Fibroblast of lung (primary cell): ENCODE measurements around the gene FN3K. TPM values are rescaled to one million over a fixed set of nuclear protein-coding genes. Genes with fewer than 3 reads are reported as not detected.

ENCODE experiments used
- DNase-seq, 2 donors: peaks; one replicate each; pipeline versions ENCODE4 v3.0.0 to v3.0.0-alpha.2; 2010; ENCODE audit warnings: low read depth in 2 of 2
- H2AFZ ChIP-seq: 2 replicates; pipeline ENCODE4 v1.5.1; 2012; ENCODE audit warnings: low read length, control low read depth, inconsistent platforms
- H3K27ac ChIP-seq: 2 replicates; pipeline ENCODE4 v1.5.1; 2011; ENCODE audit warnings: low read length, control low read depth; ENCODE audit not compliant: insufficient read depth
- H3K27me3 ChIP-seq: 2 replicates; pipeline ENCODE4 v1.5.1; 2011; ENCODE audit warnings: mild to moderate bottlenecking, low read length; ENCODE audit not compliant: control insufficient read depth, insufficient read depth
- H3K36me3 ChIP-seq: 2 replicates; pipeline ENCODE4 v1.5.1; 2011; ENCODE audit warnings: low read length; ENCODE audit not compliant: control insufficient read depth, insufficient read depth
- H3K4me1 ChIP-seq: 2 replicates; pipeline ENCODE4 v1.5.1; 2011; ENCODE audit warnings: low read length; ENCODE audit not compliant: control insufficient read depth, insufficient read depth; ENCODE audit errors: extremely low read depth
- H3K4me2 ChIP-seq: 2 replicates; pipeline ENCODE4 v1.5.1; 2011; ENCODE audit warnings: low read length, control low read depth; ENCODE audit not compliant: insufficient read depth; ENCODE audit errors: extremely low read depth
- H3K4me3 ChIP-seq, 4 experiments: fragments of 200-600 bp in 1 of 4; sonication (generic) in 1 of 4; replicated peaks in 1 of 4; 2 replicates each; pipeline ENCODE4 v1.5.1; 2011 to 2016; ENCODE audit warnings: low read length in 4 of 4, low read depth in 3 of 4, mild to moderate bottlenecking in 3 of 4, control low read depth in 2 of 4, inconsistent platforms in 1 of 4, mixed read lengths in 1 of 4; ENCODE audit not compliant: insufficient read depth in 1 of 4; ENCODE audit errors: control extremely low read depth in 1 of 4
- H3K79me2 ChIP-seq: 2 replicates; pipeline ENCODE4 v1.5.1; 2012; ENCODE audit warnings: mild to moderate bottlenecking, low read length, inconsistent platforms; ENCODE audit not compliant: control insufficient read depth, insufficient read depth
- H3K9ac ChIP-seq: 2 replicates; pipeline ENCODE4 v1.5.1; 2011; ENCODE audit warnings: mild to moderate bottlenecking, low read length, control low read depth; ENCODE audit not compliant: insufficient read depth
- H3K9me3 ChIP-seq: 2 replicates; pipeline ENCODE4 v1.5.1; 2012; ENCODE audit warnings: low read depth, low read length; ENCODE audit not compliant: control insufficient read depth, insufficient read depth
- H4K20me1 ChIP-seq: 2 replicates; pipeline ENCODE4 v1.5.1; 2011; ENCODE audit warnings: low read length; ENCODE audit not compliant: control insufficient read depth, insufficient read depth; ENCODE audit errors: extremely low read depth
- CTCF ChIP-seq, 2 donors: IDR thresholded peaks in 1 of 2; conservative IDR thresholded peaks in 1 of 2; 1 replicate in 1 of 2; 2 replicates in 1 of 2; pipeline ENCODE4 v1.5.1; 2011 to 2012; ENCODE audit warnings: low read length in 2 of 2, control low read depth in 1 of 2, inconsistent platforms in 1 of 2, low read depth in 1 of 2, mild to moderate bottlenecking in 1 of 2
- EZH2 ChIP-seq: IDR thresholded peaks from 2 replicates; pipeline ENCODE4 v1.5.1; 2012; ENCODE audit warnings: low read length, control low read depth, mild to moderate bottlenecking; ENCODE audit errors: missing control alignments
- polyA plus RNA-seq, 2 donors: library from polyadenylated mRNA; depleted of rRNA in 1 of 2; stranded (reverse) in 1 of 2; unstranded in 1 of 2; fragments of >200 nt; gene quantifications; 2 replicates each; pipeline ENCODE4 v1.2.1, GENCODE V29; 2011 to 2012; ENCODE audit warnings: missing spikeins in 1 of 2
- total RNA-seq: library from RNA; depleted of rRNA; stranded (reverse); fragments of >200 nt; gene quantifications from 2 replicates; pipeline ENCODE4 v1.2.1, GENCODE V29; 2014

Gene FN3K
- total and polyA plus RNA-seq, 2 donors (not counting 1 experiment from before 2014, with no cell fraction given) = 0.61 to 8.9 TPM

DNA sequence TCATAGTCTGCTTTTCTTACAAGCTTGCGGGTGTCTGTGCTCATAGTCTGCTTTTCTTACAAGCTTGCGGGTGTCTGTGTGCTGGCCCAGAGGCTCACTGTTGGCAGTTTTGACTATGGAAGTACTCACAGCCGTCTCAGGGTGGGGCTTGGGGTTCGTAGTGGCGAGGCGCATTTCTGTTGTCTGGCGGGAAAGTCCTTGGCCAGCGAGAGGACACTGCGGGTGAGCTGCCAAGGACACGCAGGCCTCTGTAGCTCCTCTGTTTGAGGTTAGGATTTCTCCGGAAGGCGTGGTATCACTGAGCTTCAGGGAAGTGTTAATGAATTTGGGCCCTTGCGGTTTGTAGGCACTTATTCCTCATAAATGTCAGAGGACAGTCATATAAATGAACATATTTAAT lies 30.0 kb downstream of the FN3K start:
- H4K20me1 ChIP-seq = no peaks in the 10 kb centered on the region
- no peak overlapping the region for H2AFZ ChIP-seq
- H3K79me2 ChIP-seq = peaks cover 2% of the 10 kb centered on the region
- H3K27ac ChIP-seq = no peak overlapping the region
- H3K27me3 ChIP-seq = no peaks in the 10 kb centered on the region
- H3K9ac ChIP-seq = no peak overlapping the region
- no peaks in the 10 kb centered on the region for H3K9me3 ChIP-seq
- no peak overlapping the region for H3K4me3 ChIP-seq
- H3K4me2 ChIP-seq = no peak overlapping the region
- no peaks in the 10 kb centered on the region for H3K4me1 ChIP-seq
- no peak for TF ChIP-seq EZH2
- no peak for TF ChIP-seq CTCF (conservative IDR thresholded peaks at IDR 0.05 in 1 of 2, IDR thresholded peaks at IDR 0.05 in 1 of 2; ENCODE audit: low read depth in 1 of 2, low read length in 2 of 2)
- peaks cover 6% of the 10 kb centered on the region for H3K36me3 ChIP-seq
- no peak for DNase-seq

DNA sequence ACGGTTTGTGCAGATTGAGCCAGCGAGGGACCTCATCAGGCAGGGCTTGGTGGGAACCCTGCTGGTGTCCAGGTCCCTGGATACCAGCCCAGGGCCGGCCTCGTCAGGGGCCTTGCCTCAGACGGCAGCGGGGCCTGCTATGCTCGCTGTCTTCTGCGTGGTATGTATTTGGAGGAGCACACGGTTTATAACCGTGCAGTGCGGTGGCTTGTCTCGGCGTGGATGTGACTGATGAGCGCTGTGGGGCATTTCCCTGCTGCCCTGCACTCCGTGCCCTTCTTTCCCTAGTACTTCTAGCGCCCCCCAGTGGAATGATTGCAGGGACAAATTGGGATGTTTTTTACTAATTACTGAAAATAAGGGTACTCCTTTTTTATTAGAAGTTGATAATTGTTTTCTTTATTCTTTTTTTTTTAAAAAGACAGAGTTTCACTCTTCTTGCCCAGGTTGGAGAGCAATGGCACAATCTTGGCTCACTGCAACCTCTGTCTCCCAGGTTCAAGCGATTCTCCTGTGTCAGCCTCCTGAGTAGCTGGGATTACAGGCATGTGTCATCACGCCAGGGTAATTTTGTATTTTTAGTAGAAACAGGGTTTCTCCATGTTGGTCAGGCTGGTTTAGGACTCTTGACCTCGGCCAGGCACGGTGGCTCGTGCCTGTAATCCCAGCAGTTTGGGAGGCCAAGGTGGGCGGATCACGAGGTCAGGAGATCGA lies 31.8 kb downstream of the FN3K start:
- Histone ChIP-seq H3K4me3 (no peak overlapping the region), H3K9ac (no peak overlapping the region), H2AFZ (no peak overlapping the region), H3K4me1 (peaks cover 2% of the 10 kb centered on the region), H3K4me2 (no peak overlapping the region), H3K36me3 (peaks cover 6% of the 10 kb centered on the region), H3K9me3 (no peaks in the 10 kb centered on the region), H3K79me2 (no peaks in the 10 kb centered on the region), H4K20me1 (no peaks in the 10 kb centered on the region), H3K27ac (no peak overlapping the region), H3K27me3 (no peaks in the 10 kb centered on the region)
- TF ChIP-seq CTCF (conservative IDR thresholded peaks at IDR 0.05 in 1 of 2, IDR thresholded peaks at IDR 0.05 in 1 of 2; ENCODE audit: low read depth in 1 of 2, low read length in 2 of 2) = peak; percentile 33 to 62
- no peak for TF ChIP-seq EZH2
- peak; percentile 14 to 56 for DNase-seq

- DNase-seq = no peak
- TF ChIP-seq CTCF (conservative IDR thresholded peaks at IDR 0.05 in 1 of 2, IDR thresholded peaks at IDR 0.05 in 1 of 2; ENCODE audit: low read depth in 1 of 2, low read length in 2 of 2) (no peak), EZH2 (no peak)
- no peaks in the 10 kb centered on the region for H3K79me2 ChIP-seq
- H3K27me3 ChIP-seq = no peaks in the 10 kb centered on the region
- H3K9ac ChIP-seq = no peak overlapping the region
- H3K36me3 ChIP-seq = peaks cover 6% of the 10 kb centered on the region
- no peak overlapping the region for H3K4me2 ChIP-seq
- H3K9me3 ChIP-seq = no peaks in the 10 kb centered on the region
- H2AFZ ChIP-seq = no peak overlapping the region
- H4K20me1 ChIP-seq = no peaks in the 10 kb centered on the region
- no peak overlapping the region for H3K27ac ChIP-seq
- H3K4me3 ChIP-seq = no peak overlapping the region
- peaks cover 3% of the 10 kb centered on the region for H3K4me1 ChIP-seq
Measured at GRCh38 chr17:82769041-82769440, 33.6 kb downstream of the FN3K start.
